Stimulated activated CD8-positive, alpha-beta memory T cell treated with anti-CD3 and anti-CD28 coated beads, Interleukin-15, amount 100 ng/mL, for 48 hours (primary cell): ENCODE measurements around the gene PLIN4.

ENCODE experiments used
- DNase-seq, 2 donors: peaks; one replicate each; pipeline ENCODE4 v3.0.0-alpha.2; 2020; ENCODE audit warnings: low read depth in 2 of 2

PLIN4 gene

DNA sequence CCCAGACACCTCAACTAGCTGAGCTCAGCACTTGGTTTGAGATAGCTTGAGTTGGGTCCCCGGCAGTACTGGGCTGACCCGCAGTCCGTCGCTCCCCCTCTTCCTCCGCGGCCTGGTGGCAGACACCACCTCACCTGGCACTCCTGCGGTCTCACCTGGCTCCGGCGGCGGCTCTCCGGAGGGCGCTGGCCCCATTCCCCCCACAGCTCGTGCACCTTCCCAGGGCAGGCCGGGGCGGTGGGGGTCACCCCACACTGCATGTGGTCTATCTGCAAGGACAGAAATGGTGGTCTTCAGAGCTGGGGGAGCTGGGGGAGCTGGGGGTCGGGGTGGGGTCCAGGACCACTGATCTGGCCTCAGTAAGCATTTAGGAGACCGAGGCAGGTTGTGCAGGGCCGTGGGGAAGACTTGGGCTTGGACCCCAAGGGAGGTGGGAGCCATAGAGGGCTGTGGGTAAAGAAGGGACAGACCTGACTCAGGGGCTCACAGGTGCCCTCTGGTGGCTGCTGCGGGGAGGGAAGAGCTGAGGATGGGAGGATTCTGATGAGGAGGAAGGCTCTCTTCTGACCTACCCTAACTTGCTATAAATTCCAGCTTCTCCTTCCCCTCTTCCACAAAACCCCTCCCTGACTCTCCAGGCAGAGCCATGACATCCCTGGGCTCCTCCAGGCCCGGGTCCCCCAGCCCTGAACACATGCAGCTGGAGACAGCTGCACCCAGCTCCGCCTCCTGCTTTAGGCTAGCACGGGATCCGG lies 6.7 kb upstream of the PLIN4 start:
- DNase-seq = peak; percentile 40 to 41

DNA sequence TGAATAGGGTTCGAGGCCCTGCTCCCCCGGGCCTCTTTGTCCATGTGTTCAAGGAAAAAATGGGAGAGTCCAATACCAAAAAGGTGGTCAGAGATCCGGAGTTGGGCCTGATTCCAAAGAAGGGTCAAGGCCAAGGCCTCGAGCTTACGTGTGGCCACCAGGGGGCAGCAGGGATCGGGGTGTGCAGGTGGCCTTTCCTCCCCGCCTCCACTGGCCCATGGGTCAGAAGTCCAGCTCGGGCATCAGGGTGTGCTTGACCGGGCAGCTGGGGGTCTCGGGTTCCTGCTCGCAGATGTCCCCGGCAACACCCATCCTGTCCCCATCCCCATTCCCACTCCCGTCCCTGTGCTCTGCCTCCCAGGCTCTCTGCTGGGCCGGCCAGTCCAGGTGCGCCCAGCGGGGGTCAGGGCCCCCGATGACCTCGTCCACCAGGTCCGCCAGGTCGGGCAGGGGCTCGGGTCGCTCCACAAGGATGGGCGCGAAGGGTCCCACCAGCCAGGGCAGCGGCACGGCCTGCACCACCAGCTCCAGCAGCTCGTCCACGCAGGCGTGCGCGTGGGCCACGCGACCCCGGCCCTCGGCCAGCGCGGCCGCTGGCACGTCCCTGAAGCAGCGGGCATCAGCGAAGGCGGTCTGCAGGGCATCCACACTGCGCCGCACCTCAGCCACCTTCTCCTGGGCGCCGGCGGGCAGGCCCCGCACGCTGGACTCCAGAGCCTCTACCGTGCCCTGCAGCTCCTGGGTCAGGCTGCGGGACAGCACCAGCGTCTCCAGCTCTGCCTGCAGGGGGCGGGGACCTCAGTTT lies 5.2 kb upstream of the PLIN4 start:
- DNase-seq = no peak

GRCh38 chr19:4522291-4523002 lies 4.2 kb upstream of the PLIN4 start:
- DNase-seq = no peak

- no peak for DNase-seq
Measured at GRCh38 chr19:4521888-4522242, 3.6 kb upstream of the PLIN4 start.

- no peak for DNase-seq
Measured at GRCh38 chr19:4521170-4521887, 3.0 kb upstream of the PLIN4 start.

- DNase-seq = no peak
Measured at GRCh38 chr19:4519521-4520277, 1.4 kb upstream of the PLIN4 start.

- no peak for DNase-seq
Measured at GRCh38 chr19:4519172-4519496, 848 bp upstream of the PLIN4 start.

GRCh38 chr19:4517451-4518057 lies 732 bp downstream of the PLIN4 start:
- DNase-seq = no peak

DNA sequence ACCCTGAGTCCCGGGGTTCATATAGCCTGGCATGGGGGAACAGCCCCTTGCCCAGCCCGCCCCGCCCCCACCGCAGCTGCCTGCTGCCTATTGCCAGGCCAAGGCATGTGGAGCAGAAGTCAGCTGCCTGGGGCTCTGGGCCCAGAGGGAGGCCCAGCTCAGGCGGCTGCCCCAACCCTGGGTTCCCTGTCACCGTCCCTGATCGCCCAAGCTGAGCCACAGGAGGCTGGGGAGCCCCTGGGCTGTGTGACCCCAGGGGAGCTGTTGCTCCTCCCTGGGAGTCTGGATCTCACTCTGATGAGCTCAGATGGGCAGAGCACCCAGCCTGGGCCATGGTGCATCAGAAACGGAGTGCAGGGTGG lies 1.4 kb downstream of the PLIN4 start:
- DNase-seq = no peak

DNA sequence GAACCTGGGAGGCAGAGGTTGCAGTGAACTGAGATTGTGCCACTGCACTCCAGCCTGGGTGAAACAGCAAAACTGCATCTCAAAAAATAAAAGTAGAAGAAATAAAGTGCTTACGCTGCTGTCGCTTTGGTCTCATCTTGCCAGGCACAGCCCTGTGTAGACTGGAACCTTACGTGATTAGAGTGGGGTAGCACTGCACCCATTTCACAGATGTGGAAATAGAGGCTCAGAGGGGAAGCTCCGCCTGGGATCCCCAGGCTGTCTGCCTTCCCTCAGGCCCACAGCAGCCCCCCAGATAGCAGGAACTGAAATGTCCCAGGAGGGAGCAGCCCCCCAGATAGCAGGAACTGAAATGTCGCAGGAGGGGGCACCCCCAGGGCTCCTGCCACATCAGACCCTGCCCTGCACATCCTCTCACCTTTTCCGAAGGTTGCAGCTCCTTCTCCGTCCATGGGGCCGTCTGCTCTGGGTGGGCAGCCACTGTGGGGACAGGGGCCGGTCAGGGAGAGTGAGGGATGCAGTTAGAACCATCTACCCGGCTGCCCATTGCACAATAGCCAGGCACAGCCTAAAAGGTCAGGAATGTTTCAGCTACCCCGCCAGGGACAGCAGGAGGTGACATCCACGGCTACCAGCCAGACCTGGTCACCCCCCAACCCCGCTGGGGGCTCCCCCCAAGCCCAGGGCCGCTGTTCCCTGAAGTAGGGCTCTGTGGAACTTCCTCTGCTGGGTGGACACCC lies 1.9 kb downstream of the PLIN4 start:
- DNase-seq = no peak

DNA sequence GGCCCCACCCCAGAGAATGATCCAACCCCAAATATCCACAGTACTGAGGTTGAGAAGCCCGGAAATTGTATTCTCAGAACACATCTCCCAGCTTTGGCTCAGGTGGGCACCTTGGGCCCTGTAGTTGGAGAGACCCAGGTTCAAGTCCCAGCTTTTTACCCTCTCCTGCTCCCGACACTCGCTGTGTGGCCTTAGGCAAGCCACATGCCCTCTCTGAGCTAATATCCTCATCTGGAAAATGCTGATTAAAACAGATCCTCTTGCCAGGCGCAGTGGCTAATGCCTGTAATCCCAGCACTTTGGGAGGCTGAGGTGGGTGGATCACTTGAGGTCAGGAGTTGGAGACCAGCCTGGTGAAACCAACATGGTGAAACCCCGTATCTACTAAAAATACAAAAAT lies 2.6 kb downstream of the PLIN4 start:
- DNase-seq = no peak

DNA sequence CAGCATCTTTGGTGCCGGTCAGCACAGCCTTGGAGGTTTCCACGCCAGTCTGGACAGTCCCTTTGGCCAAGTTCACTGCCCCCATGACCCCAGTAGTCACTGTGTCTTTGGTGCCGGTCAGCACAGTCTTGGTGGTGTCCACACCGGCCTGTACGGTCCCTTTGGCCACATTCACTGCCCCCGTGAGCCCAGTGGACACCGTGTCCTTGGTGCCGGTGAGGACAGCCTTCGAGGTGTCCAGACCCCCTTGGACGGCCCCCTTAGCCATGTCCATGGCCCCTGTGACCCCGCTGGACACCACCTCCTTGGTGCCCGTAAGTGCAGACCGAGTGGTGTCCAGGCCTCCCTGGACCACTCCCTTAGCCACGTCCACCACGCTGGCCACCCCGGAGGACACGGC lies 5.0 kb downstream of the PLIN4 start:
- DNase-seq = no peak

DNA sequence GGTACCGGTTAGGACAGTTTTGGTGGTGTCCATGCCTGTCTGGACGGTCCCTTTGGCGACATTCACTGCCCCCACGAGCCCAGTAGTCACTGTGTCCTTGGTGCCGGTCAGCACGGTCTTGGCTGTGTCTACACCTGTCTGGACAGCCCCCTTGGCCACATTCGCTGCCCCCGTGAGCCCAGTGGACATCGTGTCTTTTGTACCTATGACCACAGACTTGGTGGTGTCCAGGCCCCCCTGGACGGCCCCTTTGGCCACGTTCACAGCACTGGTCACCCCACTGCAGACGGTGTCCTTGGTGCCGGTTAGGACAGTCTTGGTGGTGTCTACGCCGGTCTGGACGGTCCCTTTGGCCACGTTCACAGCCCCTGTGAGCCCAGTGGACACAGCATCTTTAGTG lies 6.2 kb downstream of the PLIN4 start:
- no peak for DNase-seq

DNA sequence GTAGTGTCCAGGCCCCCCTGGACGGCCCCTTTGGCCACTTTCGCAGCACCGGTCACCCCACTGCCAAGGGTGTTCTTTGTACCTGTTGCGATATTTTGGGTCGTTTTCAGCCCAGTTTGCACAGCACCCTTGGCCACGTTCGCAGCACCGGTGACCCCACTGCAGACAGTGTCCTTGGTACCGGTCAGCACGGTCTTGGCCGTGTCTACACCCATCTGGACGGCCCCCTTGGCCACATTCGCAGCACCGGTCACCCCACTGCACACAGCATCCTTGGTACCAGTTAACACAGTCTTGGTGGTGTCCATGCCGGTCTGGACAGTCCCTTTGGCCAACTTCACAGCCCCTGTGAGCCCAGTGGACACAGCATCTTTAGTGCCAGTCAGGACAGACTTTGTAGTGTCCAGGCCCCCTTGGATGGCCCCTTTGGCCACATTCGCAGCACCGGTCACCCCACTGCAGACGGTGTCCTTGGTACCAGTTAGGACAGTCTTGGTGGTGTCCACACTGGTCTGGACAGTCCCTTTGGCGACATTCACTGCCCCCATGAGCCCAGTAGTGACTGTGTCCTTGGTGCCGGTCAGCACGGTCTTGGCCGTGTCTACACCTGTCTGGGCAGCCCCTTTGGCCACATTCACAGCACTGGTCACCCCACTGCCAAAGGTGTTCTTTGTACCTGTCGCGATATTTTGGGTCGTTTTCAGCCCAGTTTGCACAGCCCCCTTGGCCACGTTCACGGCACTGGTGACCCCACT lies 6.8 kb downstream of the PLIN4 start:
- no peak for DNase-seq

GRCh38 chr19:4510435-4511255 lies 7.6 kb downstream of the PLIN4 start:
- DNase-seq = no peak

DNA sequence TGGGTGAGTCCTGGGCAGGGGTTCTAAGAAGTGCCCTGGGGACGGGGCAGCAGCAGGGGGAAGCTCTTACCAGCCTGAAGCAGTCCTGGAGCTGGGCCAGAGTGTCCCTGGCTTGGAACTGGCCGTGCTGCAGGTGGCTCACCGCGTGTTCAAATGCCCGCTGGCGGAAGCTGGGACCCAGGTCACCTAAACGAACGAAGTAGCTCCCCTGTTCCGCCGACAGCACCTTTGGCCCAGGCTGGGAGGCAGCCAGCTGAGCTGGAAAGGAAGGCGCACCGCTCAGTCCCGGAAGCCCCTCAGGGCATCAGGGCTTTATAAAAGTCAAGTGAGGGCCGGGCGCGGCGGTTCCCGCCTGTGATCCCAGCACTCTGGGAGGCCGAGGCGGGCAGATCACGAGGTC lies 9.6 kb downstream of the PLIN4 start:
- no peak for DNase-seq

DNA sequence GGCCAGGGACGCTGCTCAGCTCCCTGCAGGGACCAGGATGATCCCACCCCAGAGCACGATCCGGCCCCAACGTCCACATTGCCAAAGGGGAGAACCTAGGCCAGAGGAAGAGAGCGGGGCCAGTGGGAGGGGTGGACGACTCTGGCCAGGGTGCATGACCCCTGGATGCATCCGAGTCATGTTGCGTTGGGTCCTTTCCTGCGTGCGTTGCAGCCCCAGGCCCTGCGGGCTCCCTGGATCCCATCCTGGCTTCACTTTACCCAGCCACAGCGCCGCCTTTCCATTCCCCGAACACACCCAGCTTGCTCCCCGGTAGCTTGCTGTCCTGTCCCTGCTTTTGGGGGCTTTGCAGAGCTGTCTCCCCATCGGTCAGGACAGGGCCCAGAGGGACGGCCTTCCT lies 10.5 kb downstream of the PLIN4 start:
- no peak for DNase-seq

GRCh38 chr19:4507150-4507452 lies 11.2 kb downstream of the PLIN4 start:
- no peak for DNase-seq
